Heart left ventricle (tissue), 16 donors: ENCODE data around the gene PCSK5. TPM values are rescaled to one million over a fixed set of nuclear protein-coding genes. Genes with fewer than 3 reads are reported as not detected.

ENCODE experiments used
- ATAC-seq, 4 donors: fragments of 200-7000 bp; cut with Tn5 transposase; one replicate each; pipeline ENCODE4 v1.9.1; 2020 to 2022; ENCODE audit warnings: moderate library complexity in 4 of 4, mild to moderate bottlenecking in 3 of 4, moderate number of reproducible peaks in 1 of 4
- DNase-seq, 5 donors: peaks; one replicate each; pipeline ENCODE4 v3.0.0-alpha.2; 2020
- H3K27ac ChIP-seq, 12 donors: fragments of 200-600 bp; sonication (generic) in 4 of 12; one replicate each; pipeline versions ENCODE4 v1.5.0 to v1.8.0; 2016 to 2022; ENCODE audit warnings: mild to moderate bottlenecking in 2 of 12
- H3K27me3 ChIP-seq, 9 donors: fragments of 200-600 bp; sonication (generic) in 2 of 9; one replicate each; pipeline versions ENCODE4 v1.5.1 to v1.8.0; 2016 to 2022; ENCODE audit warnings: mild to moderate bottlenecking in 3 of 9
- H3K36me3 ChIP-seq, 9 donors: fragments of 200-600 bp; sonication (generic) in 2 of 9; one replicate each; pipeline versions ENCODE4 v1.5.0 to v1.8.0; 2018 to 2022; ENCODE audit warnings: mild to moderate bottlenecking in 2 of 9
- H3K4me1 ChIP-seq, 12 donors: fragments of 200-600 bp; sonication (generic) in 4 of 12; one replicate each; pipeline versions ENCODE4 v1.5.0 to v1.8.0; 2016 to 2022; ENCODE audit warnings: mild to moderate bottlenecking in 3 of 12
- H3K4me3 ChIP-seq, 12 donors: fragments of 200-600 bp; sonication (generic) in 4 of 12; one replicate each; pipeline versions ENCODE4 v1.5.0 to v1.8.0; 2017 to 2022; ENCODE audit warnings: mild to moderate bottlenecking in 9 of 12, moderate library complexity in 4 of 12
- H3K9me3 ChIP-seq, 12 donors: fragments of 200-600 bp; sonication (generic) in 4 of 12; one replicate each; pipeline versions ENCODE4 v1.5.0 to v1.8.0; 2016 to 2022; ENCODE audit warnings: mild to moderate bottlenecking in 1 of 12
- CTCF ChIP-seq, 12 donors: fragments of 200-600 bp; sonication (generic) in 4 of 12; IDR thresholded peaks; one replicate each; pipeline versions ENCODE4 v1.5.0 to v1.8.0; 2018 to 2022; ENCODE audit warnings: antibody characterized with exemption in 12 of 12, mild to moderate bottlenecking in 5 of 12
- POLR2A ChIP-seq, 2 donors: fragments of 450-650 bp; IDR thresholded peaks; one replicate each; pipeline ENCODE4 v1.6.1; 2017; ENCODE audit warnings: antibody characterized with exemption in 2 of 2, mild to moderate bottlenecking in 2 of 2, moderate library complexity in 2 of 2
- WGBS, 4 donors: extraction: QIAGEN DNeasy Blood & Tissue Kit in 2 of 4; methylation state at CpG; one replicate each; pipeline versions ENCODE4 v1.1.5 to v1.1.7; 2013 to 2018; 5-methylcytosine and 5-hydroxymethylcytosine counted together
- intact Hi-C, 10 donors: fragments of 100-400 bp; cut with DNase I; formaldehyde crosslinking; loops; one replicate each; pipeline versions ENCODE4 v1.11.1 to v1.14.2; 2022
- polyA plus RNA-seq, 2 donors: library from polyadenylated mRNA; stranded (reverse); fragments of 200-250 nt; gene quantifications; one replicate each; pipeline ENCODE4 v1.2.3, GENCODE V29; 2013
- total RNA-seq, 9 donors: library from RNA; depleted of rRNA in 2 of 9; stranded (reverse); fragments of >200 nt in 2 of 9; fragmentation: NEBNext Ultra II Directional in 3 of 9; extraction: Animal tissue kit (Norgen Biotek cat#: 25700) in 3 of 9; gene quantifications; one replicate each; pipeline versions ENCODE4 v1.1.0 to v1.2.4, GENCODE V29; 2016 to 2023
- donor health status: ischemic (EF 13 %, LVEDD 7.1; RV severe dilation, severe dysfunction).
- donor health status: healthy with polysubstance abuse.
- donor health status: DM: no; HTN: yes; CAD: no.
- donor health status: DM: no; HTN: no; CAD: no.
- donor health status: ischemic (EF 25% LVEDD 6.9; RV normal size, moderate dysfunction).
- donor health status: ischemic (EF 25% LVEDD 5.7; RV mildly dilated, moderate dysfunction).
- donor health status: healthy.
- donor health status: DM: yes; HTN: yes; CAD: no.
- donor health status: ischemic (EF 35%, LVEDD 5.7; RV mildly dilated, moderate dysfunction).
- donor health status: nonischemic (EF 11% LVEDD 7.7; RV severe dilation, severe dysfunction).
- donor health status: DM: yes; HTN: yes; CAD: no.
- donor health status: PGD.
- donor health status: ischemic (EF 29% LVEDD 5.4; RV normal size, mild dysfunction).
- donor health status: nonischemic (EF 23%, LVEDD 6.1; RV moderate dilation, normal function).

The PCSK5 gene
- total and polyA plus RNA-seq, 11 donors = 1.3 to 13.6 (median 5.9) TPM

- Histone ChIP-seq H3K27ac (no peak overlapping the region), H3K9me3 (no peaks in the 10 kb centered on the region), H3K4me1 (peaks cover 0 to 9% (median 0%) of the 10 kb centered on the region in 12 donors), H3K27me3 (no peaks in the 10 kb centered on the region), H3K36me3 (no peaks in the 10 kb centered on the region), H3K4me3 (no peak overlapping the region)
- no peak for DNase-seq
- intact Hi-C loops = loop anchor here in 3 of 10 donors (5.0 to 10.0 kb wide), 2 partner anchors 298 to 300 kb away; no protein-coding TSS in a partner anchor
- ATAC-seq = no peak
- TF ChIP-seq POLR2A (IDR thresholded peaks at IDR 0.05) (no peak), CTCF (IDR thresholded peaks at IDR 0.05) (no peak)
- 69 to 79% (median 70%) methylated on average over 1 of the region's 1 CpG for WGBS, 4 donors
Measured at GRCh38 chr9:76404401-76404800, 513.9 kb downstream of the PCSK5 start.

GRCh38 chr9:76405340-76405739 lies 514.9 kb downstream of the PCSK5 start:
- Histone ChIP-seq H3K36me3 (no peaks in the 10 kb centered on the region), H3K4me1 (peaks cover 0 to 9% (median 0%) of the 10 kb centered on the region in 12 donors), H3K27me3 (no peaks in the 10 kb centered on the region), H3K9me3 (no peaks in the 10 kb centered on the region), H3K27ac (no peak overlapping the region), H3K4me3 (no peak overlapping the region)
- WGBS, 4 donors = 66 to 74% (median 70%) methylated on average over 3 of the region's 3 CpGs
- intact Hi-C loops = loop anchor here in 1 of 10 donors (10.0 kb wide), 1 partner anchor 299 kb away; no protein-coding TSS in a partner anchor
- no peak for TF ChIP-seq CTCF (IDR thresholded peaks at IDR 0.05)
- TF ChIP-seq POLR2A (IDR thresholded peaks at IDR 0.05) = no peak
- no peak for ATAC-seq
- DNase-seq = no peak

GRCh38 chr9:76405868-76406267 lies 515.4 kb downstream of the PCSK5 start:
- no peaks in the 10 kb centered on the region for H3K36me3 ChIP-seq
- no peaks in the 10 kb centered on the region for H3K27me3 ChIP-seq
- intact Hi-C loops = loop anchor here in 1 of 10 donors (10.0 kb wide), 1 partner anchor 299 kb away; no protein-coding TSS in a partner anchor
- TF ChIP-seq POLR2A (IDR thresholded peaks at IDR 0.05) = no peak
- no peak for TF ChIP-seq CTCF (IDR thresholded peaks at IDR 0.05)
- H3K4me3 ChIP-seq = no peak overlapping the region
- peaks cover 0 to 9% (median 0%) of the 10 kb centered on the region in 12 donors for H3K4me1 ChIP-seq
- DNase-seq (no peak), ATAC-seq (no peak)
- H3K9me3 ChIP-seq = no peaks in the 10 kb centered on the region
- H3K27ac ChIP-seq = no peak overlapping the region
